Hepatocyte (in vitro differentiated cells): ENCODE data around the gene TMEM59.

Source experiments
- CTCF ChIP-seq: fragments of 200-600 bp; sonication (generic); IDR thresholded peaks from 2 replicates; pipeline ENCODE4 v1.5.1; 2016; ENCODE audit warnings: antibody characterized with exemption, mild to moderate bottlenecking; ENCODE audit not compliant: poor library complexity
- EZH2 ChIP-seq: fragments of 200-600 bp; sonication (generic); IDR thresholded peaks from 2 replicates; pipeline ENCODE4 v1.6.1; 2016; ENCODE audit warnings: antibody characterized with exemption, mild to moderate bottlenecking, borderline replicate concordance
- EZH2phosphoT487 ChIP-seq: fragments of 200-600 bp; sonication (generic); IDR thresholded peaks from one replicate; pipeline ENCODE4 v1.6.1; 2018; ENCODE audit warnings: antibody characterized with exemption, mild to moderate bottlenecking, low read depth, moderate library complexity; ENCODE audit not compliant: unreplicated experiment, severe bottlenecking

- peak; percentile 74 for TF ChIP-seq CTCF
- TF ChIP-seq EZH2, result no peak
- no peak for TF ChIP-seq EZH2phosphoT487
Observed at GRCh38 chr1:54081306-54082270, 28.6 kb upstream of the TMEM59 start.
